MM.1S (cell line): ENCODE measurements around the gene SERAC1.

Experiments
- EZH2 ChIP-seq: fragments of 300-600 bp; sonication (generic); optimal IDR thresholded peaks from 2 replicates; pipeline ENCODE3; 2017; ENCODE audit warnings: low read depth, mild to moderate bottlenecking, antibody characterized with exemption, low read length, mixed read lengths
- EZH2phosphoT487 ChIP-seq: fragments of 300-600 bp; sonication (generic); IDR thresholded peaks from 2 replicates; pipeline ENCODE4 v1.6.1; 2018; ENCODE audit warnings: antibody characterized with exemption, low read length
- TF ChIP-seq, protein P1 (sequence below): fragments of 300-600 bp; sonication (generic); IDR thresholded peaks from 2 replicates; pipeline ENCODE4 v1.5.1; 2016; ENCODE audit warnings: antibody characterized with exemption, low read length, mixed read lengths

DNA sequence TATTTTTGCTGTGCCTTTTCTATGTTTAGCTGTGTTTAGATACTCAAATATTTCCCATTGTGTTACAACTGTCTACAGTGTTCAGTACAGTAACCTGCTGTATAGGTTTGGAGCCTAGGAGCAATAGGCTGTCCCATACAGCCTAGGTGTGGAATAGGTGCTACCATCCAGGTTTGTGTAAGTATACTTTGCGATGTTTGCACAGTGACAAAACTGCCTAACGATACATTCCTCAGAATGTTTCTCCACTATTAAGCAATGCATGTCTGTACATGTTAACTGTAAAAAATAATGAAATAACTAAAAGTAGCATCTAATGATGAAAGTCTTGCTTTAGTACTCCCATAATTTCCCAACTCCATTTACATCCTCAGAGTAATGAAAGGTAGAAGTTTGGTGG is 46.0 kb downstream of the SERAC1 start:
- TF ChIP-seq, protein P1, sequence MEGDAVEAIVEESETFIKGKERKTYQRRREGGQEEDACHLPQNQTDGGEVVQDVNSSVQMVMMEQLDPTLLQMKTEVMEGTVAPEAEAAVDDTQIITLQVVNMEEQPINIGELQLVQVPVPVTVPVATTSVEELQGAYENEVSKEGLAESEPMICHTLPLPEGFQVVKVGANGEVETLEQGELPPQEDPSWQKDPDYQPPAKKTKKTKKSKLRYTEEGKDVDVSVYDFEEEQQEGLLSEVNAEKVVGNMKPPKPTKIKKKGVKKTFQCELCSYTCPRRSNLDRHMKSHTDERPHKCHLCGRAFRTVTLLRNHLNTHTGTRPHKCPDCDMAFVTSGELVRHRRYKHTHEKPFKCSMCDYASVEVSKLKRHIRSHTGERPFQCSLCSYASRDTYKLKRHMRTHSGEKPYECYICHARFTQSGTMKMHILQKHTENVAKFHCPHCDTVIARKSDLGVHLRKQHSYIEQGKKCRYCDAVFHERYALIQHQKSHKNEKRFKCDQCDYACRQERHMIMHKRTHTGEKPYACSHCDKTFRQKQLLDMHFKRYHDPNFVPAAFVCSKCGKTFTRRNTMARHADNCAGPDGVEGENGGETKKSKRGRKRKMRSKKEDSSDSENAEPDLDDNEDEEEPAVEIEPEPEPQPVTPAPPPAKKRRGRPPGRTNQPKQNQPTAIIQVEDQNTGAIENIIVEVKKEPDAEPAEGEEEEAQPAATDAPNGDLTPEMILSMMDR: no peak
- TF ChIP-seq EZH2 (no peak), EZH2phosphoT487 (no peak)
